ENCODE data around the gene METTL16. TPM values are rescaled to one million over a fixed set of nuclear protein-coding genes. Genes with fewer than 3 reads are reported as not detected.
"Not testable (repeated sequence)": the region's sequence is repeated elsewhere in the genome, so short reads cannot be mapped to it uniquely, and the experiment has no call there.

Gene METTL16
- total and polyA plus RNA-seq, 2 of the 4 experiments (the other 2 are of a cell fraction), result 11.8 to 15.4 TPM

GRCh38 chr17:2531243-2531954, 19.7 kb upstream of the METTL16 start:
- H3K9me1 ChIP-seq (ENCODE audit: insufficient read depth, low read length); H4K8ac ChIP-seq (ENCODE audit: low read depth in 2 of 2, low read length in 2 of 2); H4K5ac ChIP-seq (ENCODE audit: low read depth, low read length); H3K9ac ChIP-seq (ENCODE audit: low read depth, low read length); dilution Hi-C loops (cut with HindIII; ENCODE audit: low sequenced_read_pairs, unreplicated experiment); H3K27me3 ChIP-seq (ENCODE audit: control insufficient read depth, insufficient read depth, low read length); POLR2A ChIA-PET (ENCODE audit: unreplicated experiment); H2BK15ac ChIP-seq (ENCODE audit: low read depth, low read length); H2AFZ ChIP-seq (replicated peaks; ENCODE audit: low read length, poor library complexity); BruUV-seq (replicated peaks); H3K14ac ChIP-seq (replicated peaks; ENCODE audit: low read depth, low read length); H3K56ac ChIP-seq (ENCODE audit: extremely low read depth, insufficient read depth, low read length); H4K20me1 ChIP-seq (ENCODE audit: insufficient read depth, low read length); CTCF ChIA-PET; H2BK20ac ChIP-seq (ENCODE audit: low read depth, low read length); H3K79me1 ChIP-seq (ENCODE audit: low read depth in 1 of 2, low read length in 2 of 2); H3K4ac ChIP-seq (ENCODE audit: low read depth, low read length); H2BK120ac ChIP-seq (ENCODE audit: low read depth, low read length); H3K36me3 ChIP-seq (ENCODE audit: control insufficient read depth, insufficient read depth, low read length); intact Hi-C loops (cut with micrococcal nuclease); H3K4me3 ChIP-seq (ENCODE audit: insufficient read depth, low read depth, low read length); H3K23ac ChIP-seq (ENCODE audit: low read depth, low read length); H3K4me1 ChIP-seq (ENCODE audit: control insufficient read depth, insufficient read depth, low read length); in situ Hi-C loops (cut with MboI; ENCODE audit: low sequenced_read_pairs); H3K4me2 ChIP-seq (ENCODE audit: low read depth, low read length); H3K27ac ChIP-seq (ENCODE audit: insufficient read depth, low read length); H2AK5ac ChIP-seq (ENCODE audit: low read depth, low read length); DNase-seq; H2BK5ac ChIP-seq (ENCODE audit: low read depth, low read length, poor library complexity, severe bottlenecking); H3K18ac ChIP-seq (ENCODE audit: low read depth, low read length); ATAC-seq (ENCODE audit: low read depth); H3K9me3 ChIP-seq (ENCODE audit: control insufficient read depth, insufficient read depth, low read length); H4K91ac ChIP-seq (ENCODE audit: insufficient read depth, low read depth, low read length); H2AK9ac ChIP-seq (replicated peaks; ENCODE audit: low read depth, low read length, poor library complexity): not testable (repeated sequence)
- WGBS, 2 experiments (ENCODE audit: extremely low coverage in 2 of 2, insufficient read length in 1 of 2), result 58% methylated on average over 2 of the region's 9 CpGs; no CpG with 5 or more reads in 1 of the 2 experiments

GRCh38 chr17:2521775-2522410, 10.2 kb upstream of the METTL16 start:
- H3K4me3 ChIP-seq (ENCODE audit: insufficient read depth, low read depth, low read length); H2BK20ac ChIP-seq (ENCODE audit: low read depth, low read length); H3K4ac ChIP-seq (ENCODE audit: low read depth, low read length); H3K79me1 ChIP-seq (ENCODE audit: low read depth in 1 of 2, low read length in 2 of 2); dilution Hi-C loops (cut with HindIII; ENCODE audit: low sequenced_read_pairs, unreplicated experiment); H4K8ac ChIP-seq (ENCODE audit: low read depth in 2 of 2, low read length in 2 of 2); H3K36me3 ChIP-seq (ENCODE audit: control insufficient read depth, insufficient read depth, low read length); H3K14ac ChIP-seq (replicated peaks; ENCODE audit: low read depth, low read length); CTCF ChIA-PET; ATAC-seq (ENCODE audit: low read depth); H4K5ac ChIP-seq (ENCODE audit: low read depth, low read length); in situ Hi-C loops (cut with MboI; ENCODE audit: low sequenced_read_pairs); H3K9me1 ChIP-seq (ENCODE audit: insufficient read depth, low read length); H2AK5ac ChIP-seq (ENCODE audit: low read depth, low read length); H3K18ac ChIP-seq (ENCODE audit: low read depth, low read length); H4K20me1 ChIP-seq (ENCODE audit: insufficient read depth, low read length); H2BK5ac ChIP-seq (ENCODE audit: low read depth, low read length, poor library complexity, severe bottlenecking); H3K56ac ChIP-seq (ENCODE audit: extremely low read depth, insufficient read depth, low read length); H3K27ac ChIP-seq (ENCODE audit: insufficient read depth, low read length); H3K4me2 ChIP-seq (ENCODE audit: low read depth, low read length); POLR2A ChIA-PET (ENCODE audit: unreplicated experiment); H2AFZ ChIP-seq (replicated peaks; ENCODE audit: low read length, poor library complexity); H3K9me3 ChIP-seq (ENCODE audit: control insufficient read depth, insufficient read depth, low read length); DNase-seq; H4K91ac ChIP-seq (ENCODE audit: insufficient read depth, low read depth, low read length); H3K23ac ChIP-seq (ENCODE audit: low read depth, low read length); H3K4me1 ChIP-seq (ENCODE audit: control insufficient read depth, insufficient read depth, low read length); H2BK120ac ChIP-seq (ENCODE audit: low read depth, low read length); H2AK9ac ChIP-seq (replicated peaks; ENCODE audit: low read depth, low read length, poor library complexity); BruUV-seq (replicated peaks); H3K9ac ChIP-seq (ENCODE audit: low read depth, low read length); H3K27me3 ChIP-seq (ENCODE audit: control insufficient read depth, insufficient read depth, low read length); H2BK15ac ChIP-seq (ENCODE audit: low read depth, low read length): not testable (repeated sequence)
- intact Hi-C loops (cut with micrococcal nuclease), result loop anchor here (5.0 kb wide), 1 partner anchor 50 kb away; no protein-coding TSS in a partner anchor
- WGBS, 2 experiments (ENCODE audit: extremely low coverage in 2 of 2, insufficient read length in 1 of 2), result 97% methylated on average over 5 of the region's 15 CpGs; no CpG with 5 or more reads in 1 of the 2 experiments
